ENCODE measurements around the gene WWOX. TPM values are rescaled to one million over a fixed set of nuclear protein-coding genes. Genes with fewer than 3 reads are reported as not detected.

Gene WWOX
- total and polyA plus RNA-seq, 2 experiments from 2014 or later, result 22.1 to 123 TPM

GRCh38 chr16:78916928-78917545 is 817.6 kb downstream of the WWOX start:
- Histone ChIP-seq H3K9me3 (ENCODE audit: low read depth) (no peaks in the 10 kb centered on the region), H3K4me1 (ENCODE audit: low read depth) (no peaks in the 10 kb centered on the region), H3K27ac (no peak overlapping the region), H3K27me3 (no peaks in the 10 kb centered on the region), H3K4me3 (no peak overlapping the region), H3K36me3 (no peaks in the 10 kb centered on the region)
- TF ChIP-seq CTCF (IDR thresholded peaks at IDR 0.05; ENCODE audit: low read depth, low read length), result no peak
- no peak for DNase-seq (ENCODE audit: low read depth in 1 of 2, low spot score in 1 of 2)

DNA sequence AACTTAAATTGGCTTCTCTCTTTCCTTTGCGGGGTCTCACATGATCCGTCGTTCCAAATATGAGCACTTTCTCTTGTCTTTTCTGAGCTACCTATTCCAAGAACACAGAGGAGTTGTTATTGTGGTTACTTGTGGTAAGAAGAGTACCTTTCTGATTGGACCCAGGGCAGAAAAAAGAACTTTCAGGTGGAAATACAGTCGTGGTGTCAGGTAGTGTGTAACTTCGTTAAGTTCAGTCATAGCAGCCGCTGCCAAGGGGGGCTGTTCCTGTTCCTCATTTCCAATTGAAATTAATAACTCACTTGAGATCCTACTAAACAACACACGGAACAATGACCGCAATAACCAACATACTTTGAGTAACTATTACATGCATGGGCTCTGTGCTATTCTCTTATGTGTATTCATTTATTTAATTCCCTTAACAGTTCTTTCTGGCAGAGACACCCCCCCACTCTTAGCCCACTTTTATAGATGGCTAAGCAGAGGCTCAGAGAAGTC is 819.4 kb downstream of the WWOX start:
- no peak for TF ChIP-seq CTCF (IDR thresholded peaks at IDR 0.05; ENCODE audit: low read depth, low read length)
- Histone ChIP-seq H3K9me3 (ENCODE audit: low read depth) (no peaks in the 10 kb centered on the region), H3K4me1 (ENCODE audit: low read depth) (no peaks in the 10 kb centered on the region), H3K27me3 (no peaks in the 10 kb centered on the region), H3K36me3 (no peaks in the 10 kb centered on the region), H3K27ac (no peak overlapping the region), H3K4me3 (no peak overlapping the region)
- DNase-seq (ENCODE audit: low read depth in 1 of 2, low spot score in 1 of 2), result no peak

GRCh38 chr16:78919852-78920251 is 820.4 kb downstream of the WWOX start:
- Histone ChIP-seq H3K27me3 (no peaks in the 10 kb centered on the region), H3K36me3 (no peaks in the 10 kb centered on the region), H3K4me3 (no peak overlapping the region), H3K4me1 (ENCODE audit: low read depth) (no peaks in the 10 kb centered on the region), H3K9me3 (ENCODE audit: low read depth) (no peaks in the 10 kb centered on the region), H3K27ac (no peak overlapping the region)
- no peak for TF ChIP-seq CTCF (IDR thresholded peaks at IDR 0.05; ENCODE audit: low read depth, low read length)
- DNase-seq (ENCODE audit: low read depth in 1 of 2, low spot score in 1 of 2), result no peak

- Histone ChIP-seq H3K27ac (no peak overlapping the region), H3K27me3 (no peaks in the 10 kb centered on the region), H3K4me1 (ENCODE audit: low read depth) (no peaks in the 10 kb centered on the region), H3K36me3 (no peaks in the 10 kb centered on the region), H3K4me3 (no peak overlapping the region), H3K9me3 (ENCODE audit: low read depth) (no peaks in the 10 kb centered on the region)
- no peak for DNase-seq (ENCODE audit: low read depth in 1 of 2, low spot score in 1 of 2)
- no peak for TF ChIP-seq CTCF (IDR thresholded peaks at IDR 0.05; ENCODE audit: low read depth, low read length)
Measured at GRCh38 chr16:78920621-78921020, 821.2 kb downstream of the WWOX start.

- no peaks in the 10 kb centered on the region for H3K4me1 ChIP-seq (ENCODE audit: low read depth)
- no peak overlapping the region for H3K4me3 ChIP-seq
- TF ChIP-seq CTCF (IDR thresholded peaks at IDR 0.05; ENCODE audit: low read depth, low read length), result no peak
- H3K27me3 ChIP-seq, result no peaks in the 10 kb centered on the region
- no peak overlapping the region for H3K27ac ChIP-seq
- no peaks in the 10 kb centered on the region for H3K9me3 ChIP-seq (ENCODE audit: low read depth)
- peak in 1 of 2 donors; percentile 23 for DNase-seq (ENCODE audit: low read depth in 1 of 2, low spot score in 1 of 2)
- H3K36me3 ChIP-seq, result no peaks in the 10 kb centered on the region
Measured at GRCh38 chr16:78925083-78925767, 825.8 kb downstream of the WWOX start.
